H1 (cell line): Measurements from ENCODE around the gene TGFBR2. TPM values are rescaled to one million over a fixed set of nuclear protein-coding genes. Genes with fewer than 3 reads are reported as not detected.

Experiments used
- CTCF ChIA-PET: fragments of 300-600 bp; sonication (Branson Sonifier 250); formaldehyde crosslinking; loops from one replicate; lab custom pipeline; 2021; ENCODE audit not compliant: partially characterized antibody; lab: Charles Lee
- POLR2A ChIA-PET: fragments of 300-600 bp; sonication (Branson Sonifier 250); formaldehyde crosslinking; loops from one replicate; lab custom pipeline; 2021; ENCODE audit warnings: inconsistent platforms; ENCODE audit not compliant: partially characterized antibody; lab: Charles Lee
- DNase-seq, 2 experiments: peaks; one replicate each; pipeline versions ENCODE4 v3.0.0 to v3.0.0-alpha.2; 2010 to 2022; ENCODE audit warnings: low spot score in 2 of 2, low read depth in 1 of 2, mixed read lengths in 1 of 2
- FAIRE-seq: peaks from 2 replicates; lab custom pipeline; 2011; peaks lifted over from hg19 to GRCh38; lab: Jason Lieb, UNC
- H2AFZ ChIP-seq: 2 replicates; pipeline ENCODE4 v1.8.1; 2012; ENCODE audit warnings: low read length, inconsistent platforms
- H2AK5ac ChIP-seq: 2 replicates; pipeline ENCODE4 v1.6.1; 2013; ENCODE audit warnings: low read depth, low read length
- H2BK120ac ChIP-seq: replicated peaks from 2 replicates; pipeline ENCODE3; 2013; ENCODE audit warnings: low read depth, low read length, inconsistent platforms
- H2BK12ac ChIP-seq: 2 replicates; pipeline ENCODE4 v1.6.1; 2013; ENCODE audit warnings: low read depth, low read length
- H2BK15ac ChIP-seq: 2 replicates; pipeline ENCODE4 v1.6.1; 2013; ENCODE audit warnings: low read length
- H2BK20ac ChIP-seq: 2 replicates; pipeline ENCODE4 v1.6.1; 2013; ENCODE audit warnings: low read length
- H2BK5ac ChIP-seq: 2 replicates; pipeline ENCODE4 v1.6.1; 2013; ENCODE audit warnings: low read depth, low read length
- H3K14ac ChIP-seq: 2 replicates; pipeline ENCODE4 v1.6.1; 2013; ENCODE audit warnings: inconsistent platforms; ENCODE audit not compliant: insufficient read length
- H3K18ac ChIP-seq: 2 replicates; pipeline ENCODE4 v1.6.1; 2013; ENCODE audit warnings: low read length; ENCODE audit errors: extremely low read depth
- H3K23ac ChIP-seq: 2 replicates; pipeline ENCODE4 v1.6.1; 2013; ENCODE audit warnings: inconsistent platforms; ENCODE audit not compliant: insufficient read length
- H3K23me2 ChIP-seq: 2 replicates; pipeline ENCODE4 v1.6.1; 2013; ENCODE audit warnings: low read depth, low read length
- H3K27ac ChIP-seq: 2 replicates; pipeline ENCODE4 v1.6.1; 2011; ENCODE audit warnings: low read depth, low read length, inconsistent platforms
- H3K27me3 ChIP-seq, 4 experiments: replicated peaks in 1 of 4; 1 replicate in 1 of 4; 2 replicates in 3 of 4; pipeline versions ENCODE4 v1.6.1 to v1.8.1; 2011 to 2013; ENCODE audit warnings: low read length in 3 of 4, mild to moderate bottlenecking in 3 of 4, inconsistent platforms in 2 of 4, mixed read lengths in 2 of 4, moderate library complexity in 1 of 4; ENCODE audit not compliant: control insufficient read depth in 3 of 4, insufficient read depth in 3 of 4; ENCODE audit errors: extremely low read depth in 1 of 4
- H3K36me3 ChIP-seq, 4 experiments: 2 replicates each; pipeline versions ENCODE4 v1.6.1 to v1.8.1; 2011 to 2013; ENCODE audit warnings: mild to moderate bottlenecking in 4 of 4, low read length in 3 of 4, moderate library complexity in 2 of 4, control low read depth in 1 of 4, inconsistent platforms in 1 of 4; ENCODE audit not compliant: insufficient read depth in 4 of 4, control insufficient read depth in 2 of 4
- H3K4ac ChIP-seq: replicated peaks from 2 replicates; pipeline ENCODE3; 2013; ENCODE audit warnings: low read length, low read depth, mixed read lengths, inconsistent platforms; ENCODE audit not compliant: insufficient read length
- H3K4me1 ChIP-seq, 4 experiments: replicated peaks in 1 of 4; 1 replicate in 1 of 4; 2 replicates in 3 of 4; pipeline versions ENCODE4 v1.6.1 to v1.8.1; 2011 to 2013; ENCODE audit warnings: low read length in 3 of 4, inconsistent platforms in 2 of 4, mixed read lengths in 1 of 4; ENCODE audit not compliant: insufficient read depth in 4 of 4, control insufficient read depth in 3 of 4
- H3K4me2 ChIP-seq, 2 experiments: 2 replicates each; pipeline versions ENCODE4 v1.6.1 to v1.8.1; 2011 to 2013; ENCODE audit warnings: low read depth in 2 of 2, low read length in 2 of 2, control low read depth in 1 of 2, inconsistent platforms in 1 of 2, mild to moderate bottlenecking in 1 of 2; ENCODE audit not compliant: insufficient read depth in 1 of 2
- H3K4me3 ChIP-seq, 4 experiments: fragments of 200-600, 300-600 bp in 1 of 4; sonication (generic), shearing (Covaris generic), sonication (Bioruptor Twin) in 1 of 4; 2 replicates each; pipeline versions ENCODE4 v1.5.1 to v1.8.1; 2011 to 2016; ENCODE audit warnings: low read length in 4 of 4, low read depth in 3 of 4, control low read depth in 2 of 4, inconsistent platforms in 2 of 4, mild to moderate bottlenecking in 2 of 4, mixed read lengths in 1 of 4, moderate library complexity in 1 of 4; ENCODE audit not compliant: insufficient read depth in 2 of 4; ENCODE audit errors: extremely low read depth in 1 of 4
- H3K56ac ChIP-seq: replicated peaks from 2 replicates; pipeline ENCODE3; 2013; ENCODE audit warnings: low read depth, mild to moderate bottlenecking, mixed read lengths, low read length, inconsistent platforms; ENCODE audit not compliant: insufficient read length
- H3K79me1 ChIP-seq: 2 replicates; pipeline ENCODE4 v1.6.1; 2013; ENCODE audit warnings: low read depth, low read length, control low read depth
- H3K79me2 ChIP-seq, 2 experiments: 2 replicates each; pipeline versions ENCODE4 v1.6.1 to v1.8.1; 2012 to 2013; ENCODE audit warnings: low read length in 2 of 2, mild to moderate bottlenecking in 2 of 2, inconsistent platforms in 1 of 2; ENCODE audit not compliant: insufficient read depth in 2 of 2, control insufficient read depth in 1 of 2
- H3K9ac ChIP-seq, 4 experiments: replicated peaks in 1 of 4; 1 replicate in 1 of 4; 2 replicates in 3 of 4; pipeline versions ENCODE4 v1.6.1 to v1.8.1; 2011 to 2013; ENCODE audit warnings: low read depth in 3 of 4, low read length in 3 of 4, control low read depth in 2 of 4, mild to moderate bottlenecking in 2 of 4, moderate library complexity in 2 of 4, inconsistent platforms in 1 of 4; ENCODE audit errors: extremely low read depth in 1 of 4
- H3K9me3 ChIP-seq, 2 experiments: 2 replicates each; pipeline versions ENCODE4 v1.6.1 to v1.8.1; 2012 to 2013; ENCODE audit warnings: mild to moderate bottlenecking in 2 of 2, moderate library complexity in 2 of 2, control low read depth in 1 of 2, inconsistent platforms in 1 of 2, low read depth in 1 of 2, low read length in 1 of 2, mixed read lengths in 1 of 2; ENCODE audit not compliant: insufficient read depth in 2 of 2
- H4K20me1 ChIP-seq, 2 experiments: replicated peaks in 1 of 2; 2 replicates each; pipeline versions ENCODE3 to v1.8.1; 2011 to 2013; ENCODE audit warnings: inconsistent platforms in 2 of 2, low read length in 2 of 2, mild to moderate bottlenecking in 1 of 2; ENCODE audit not compliant: insufficient read depth in 2 of 2, control insufficient read depth in 1 of 2
- H4K5ac ChIP-seq: 2 replicates; pipeline ENCODE4 v1.6.1; 2013; ENCODE audit warnings: low read length, low read depth, mixed read lengths, inconsistent platforms; ENCODE audit not compliant: insufficient read length
- H4K8ac ChIP-seq: 2 replicates; pipeline ENCODE4 v1.8.0; 2013; ENCODE audit warnings: mild to moderate bottlenecking, moderate library complexity, low read length, inconsistent platforms; ENCODE audit not compliant: insufficient read depth; ENCODE audit errors: extremely low read depth
- H4K91ac ChIP-seq: replicated peaks from 2 replicates; pipeline ENCODE3; 2013; ENCODE audit warnings: low read length, mixed read lengths, inconsistent platforms; ENCODE audit not compliant: insufficient read length
- BACH1 ChIP-seq: IDR thresholded peaks from 2 replicates; pipeline ENCODE4 v1.6.1; 2012; ENCODE audit warnings: low read length, improper control_type of control experiment
- EZH2 ChIP-seq: fragments of 200-600 bp; sonication (generic); IDR thresholded peaks from 2 replicates; pipeline ENCODE4 v1.7.1; 2012; ENCODE audit warnings: low read depth, mild to moderate bottlenecking, moderate library complexity, low read length, inconsistent platforms; ENCODE audit not compliant: severe bottlenecking
- WGBS, 2 experiments: shearing (Covaris generic) in 1 of 2; methylation state at CpG; one replicate each; pipeline versions ENCODE4 v1.1.6 to v1.1.7; 2013 to 2015; ENCODE audit warnings: low lambda C conversion rate in 2 of 2, mixed read lengths in 2 of 2, inconsistent platforms in 1 of 2, low coverage in 1 of 2, missing lambda C conversion rate in 1 of 2; ENCODE audit not compliant: insufficient replicate concordance in 2 of 2, insufficient coverage in 1 of 2, insufficient read length in 1 of 2; ENCODE audit errors: extremely low coverage in 1 of 2, missing lambda C conversion rate in 1 of 2; 5-methylcytosine and 5-hydroxymethylcytosine counted together
- polyA plus RNA-seq, 7 experiments: library from polyadenylated mRNA; depleted of rRNA in 3 of 7; stranded (reverse) in 5 of 7; unstranded in 2 of 7; fragments of >200 nt in 5 of 7; fragments of 200-250 nt in 2 of 7; gene quantifications; 1 replicate in 5 of 7; 2 replicates in 1 of 7; 4 replicates in 1 of 7; pipeline versions ENCODE4 v1.2.1 to v1.2.3, GENCODE V29; 2011 to 2013; ENCODE audit warnings: missing spikeins in 2 of 7, mixed read lengths in 2 of 7
- total RNA-seq: library from RNA; stranded (reverse); fragmentation: NEBNext Ultra II Directional; extraction: Animal tissue kit (Norgen Biotek cat#: 25700); gene quantifications from 2 replicates; pipeline ENCODE4 v1.2.1, GENCODE V29; 2021

The TGFBR2 gene
- total and polyA plus RNA-seq, 2 of the 8 experiments (the other 6 are each of a cell fraction or from before 2014, with no cell fraction given), result 4.2 to 7.4 TPM

GRCh38 chr3:30696403-30696819, 90.0 kb downstream of the TGFBR2 start:
- no peak overlapping the region for H3K4me3 ChIP-seq
- peaks cover 0 to 3% (median 0%) of the 10 kb centered on the region in 4 experiments; a peak in 2 of 8 replicates for H3K36me3 ChIP-seq
- no peaks in the 10 kb centered on the region; the same call in 1 of the 2 replicates for H3K23me2 ChIP-seq
- TF ChIP-seq EZH2 (no peak), BACH1 (no peak)
- H3K27ac ChIP-seq, result no peak overlapping the region
- no peak overlapping the region for H2BK20ac ChIP-seq
- no peak overlapping the region for H3K56ac ChIP-seq
- H4K8ac ChIP-seq, result no peak overlapping the region
- WGBS, 2 experiments, result 82% methylated on average over 3 of the region's 3 CpGs; no CpG with 5 or more reads in 1 of the 2 experiments
- H3K4ac ChIP-seq, result no peak overlapping the region
- no peak overlapping the region for H3K18ac ChIP-seq
- H2AFZ ChIP-seq, result no peak overlapping the region
- H2BK5ac ChIP-seq, result no peak overlapping the region; the same call in 1 of the 2 replicates
- no peak overlapping the region for H3K23ac ChIP-seq
- peaks cover 0 to 13% (median 5%) of the 10 kb centered on the region in 4 experiments; a peak in 5 of 7 replicates for H3K4me1 ChIP-seq
- no peaks in the 10 kb centered on the region for H3K9me3 ChIP-seq
- H3K9ac ChIP-seq, result no peak overlapping the region
- no peak overlapping the region for H2BK12ac ChIP-seq
- H2BK15ac ChIP-seq, result no peak overlapping the region
- no peak overlapping the region for H3K14ac ChIP-seq
- no peaks in the 10 kb centered on the region for H4K20me1 ChIP-seq
- H3K79me1 ChIP-seq, result no peaks in the 10 kb centered on the region
- DNase-seq (no peak), FAIRE-seq (no peak)
- no peak overlapping the region for H4K91ac ChIP-seq
- no peak overlapping the region for H4K5ac ChIP-seq
- H2BK120ac ChIP-seq, result no peak overlapping the region
- CTCF ChIA-PET, result interaction anchor here (0.6 to 6.3 kb wide), 15 partner anchors 9 to 654 kb away, joined by 3 to 60 read pairs (median 3); no protein-coding TSS in a partner anchor
- no peaks in the 10 kb centered on the region for H3K79me2 ChIP-seq
- no peak overlapping the region for H3K4me2 ChIP-seq
- POLR2A ChIA-PET, result interaction anchor here (0.8 kb wide), 1 partner anchor 90 kb away, joined by 4 read pairs; the partner anchor contains the start of gene TGFBR2
- no peak overlapping the region; the same call in 1 of the 2 replicates for H2AK5ac ChIP-seq
- no peaks in the 10 kb centered on the region for H3K27me3 ChIP-seq
